GM19240 (cell line): Measurements from ENCODE around the gene TEX13B.
"Not testable (repeated sequence)": the region's sequence is repeated elsewhere in the genome, so short reads cannot be mapped to it uniquely, and the experiment has no call there.

Experiments
- DNase-seq: peaks from one replicate; pipeline ENCODE4 v3.0.0; 2011; ENCODE audit warnings: low spot score; ENCODE audit not compliant: insufficient read length

The TEX13B gene, protein sequence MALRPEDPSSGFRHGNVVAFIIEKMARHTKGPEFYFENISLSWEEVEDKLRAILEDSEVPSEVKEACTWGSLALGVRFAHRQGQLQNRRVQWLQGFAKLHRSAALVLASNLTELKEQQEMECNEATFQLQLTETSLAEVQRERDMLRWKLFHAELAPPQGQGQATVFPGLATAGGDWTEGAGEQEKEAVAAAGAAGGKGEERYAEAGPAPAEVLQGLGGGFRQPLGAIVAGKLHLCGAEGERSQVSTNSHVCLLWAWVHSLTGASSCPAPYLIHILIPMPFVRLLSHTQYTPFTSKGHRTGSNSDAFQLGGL

DNA sequence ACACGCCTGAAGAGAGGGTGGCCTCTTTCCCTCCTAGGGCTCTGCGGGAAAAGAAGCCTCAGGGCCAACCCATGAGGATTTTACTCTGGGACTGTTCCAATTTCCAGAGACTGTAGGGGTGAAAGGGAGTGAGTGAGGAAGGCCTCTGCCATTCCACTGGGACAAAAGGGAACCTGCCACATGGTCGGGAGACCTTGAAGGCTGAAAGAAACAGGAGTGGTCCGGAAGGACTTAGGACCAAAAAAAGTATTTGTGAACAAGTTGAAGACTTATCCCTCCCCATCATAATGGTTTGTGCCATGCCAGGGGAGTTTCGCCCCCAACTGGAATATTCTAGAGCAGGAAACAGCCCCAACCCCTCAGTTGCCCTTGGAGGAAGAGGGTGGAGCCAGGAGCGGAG lies at the start of gene TEX13B:
TEX13B (minus strand) TSS at position 15 of the 400 bp plus-strand sequence. CDS start 243 bp downstream, outside the sequence.
- no peak for DNase-seq

DNA sequence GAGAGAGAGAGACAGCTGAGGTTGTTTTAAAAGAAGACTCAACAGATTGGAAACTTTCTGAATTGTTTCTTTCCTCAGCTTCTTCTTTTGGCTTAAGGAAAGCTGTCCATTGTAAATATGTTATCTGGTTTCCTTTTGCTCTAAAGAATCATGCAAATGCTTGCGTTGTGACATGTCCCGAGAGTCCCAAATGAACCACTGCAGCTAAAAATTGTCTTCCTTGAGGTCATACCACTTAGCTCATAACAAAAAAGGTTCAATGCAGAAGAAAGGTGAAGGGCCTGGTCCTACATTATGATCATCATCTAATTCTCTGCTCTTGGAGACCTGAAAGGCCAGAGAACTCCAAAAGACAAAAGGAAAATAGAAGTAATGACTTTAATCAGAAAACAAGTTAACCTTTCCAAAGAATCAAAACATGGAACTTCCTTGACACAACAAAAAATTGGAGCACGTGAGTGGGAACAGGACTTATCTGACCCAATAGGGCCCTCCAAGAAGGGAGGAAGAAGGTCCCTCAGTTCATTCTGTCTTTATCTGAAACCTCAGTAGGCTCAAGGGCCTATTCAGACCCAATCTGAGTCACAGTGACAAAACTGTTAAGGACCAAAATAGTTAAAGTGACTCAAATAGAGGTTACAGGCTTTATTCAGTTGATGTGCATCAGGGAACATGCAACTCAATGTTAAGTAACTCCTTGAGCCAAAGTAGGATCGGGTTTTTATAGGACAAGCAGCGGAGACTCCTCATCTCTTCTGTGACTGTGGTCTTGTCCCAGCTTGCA lies 48.0 kb upstream of the TEX13B start:
- DNase-seq, result no peak

DNA sequence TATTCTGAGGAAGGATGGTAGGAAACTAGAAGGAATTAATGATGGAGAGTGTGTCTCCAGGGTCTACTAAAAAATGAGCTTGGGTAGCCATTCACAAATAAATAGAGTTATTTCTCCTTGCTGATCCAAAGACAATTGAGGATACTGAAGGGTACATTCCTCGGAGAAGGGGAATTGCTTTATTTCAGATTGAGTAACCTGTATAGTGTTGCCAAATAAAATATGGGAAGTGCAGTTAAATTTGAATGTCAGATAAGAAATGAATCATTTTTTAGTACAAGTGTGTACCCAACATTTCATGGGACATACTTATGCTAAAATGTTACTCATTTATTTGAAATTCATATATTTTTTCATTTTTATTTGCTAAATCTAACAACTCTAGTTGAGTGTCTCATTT lies 46.7 kb upstream of the TEX13B start:
- DNase-seq, result no peak

DNA sequence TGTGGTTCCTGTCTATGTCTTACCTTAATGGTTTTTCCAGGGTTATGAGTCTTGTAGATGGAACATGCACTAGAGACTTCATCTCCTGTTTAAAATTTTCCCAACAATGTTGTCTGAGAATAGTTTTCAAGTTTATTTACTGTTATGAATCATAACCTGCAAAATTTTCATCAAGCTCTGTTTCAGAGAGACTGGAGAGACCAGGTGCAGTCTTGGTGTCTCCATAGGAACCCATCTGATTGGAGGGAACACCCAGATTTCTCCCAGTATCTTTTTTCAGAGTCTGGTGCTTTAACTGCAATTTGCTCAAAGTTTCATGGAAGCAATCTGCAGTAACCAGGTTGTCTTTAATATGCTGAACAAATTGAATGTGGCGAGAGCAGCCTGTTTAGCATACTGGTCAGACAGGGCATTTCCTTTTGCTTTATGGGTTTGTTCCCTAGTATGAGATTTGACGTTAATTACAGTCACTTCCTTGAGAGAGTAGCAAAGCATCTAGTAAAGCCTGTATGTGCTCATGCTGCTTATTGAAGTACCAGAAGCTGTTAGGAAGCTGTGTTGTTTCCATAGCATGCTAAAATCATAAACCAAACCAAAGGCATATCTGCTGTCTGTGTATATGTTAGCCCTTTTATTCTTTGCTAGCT lies 43.9 kb upstream of the TEX13B start:
- DNase-seq, result no peak

DNA sequence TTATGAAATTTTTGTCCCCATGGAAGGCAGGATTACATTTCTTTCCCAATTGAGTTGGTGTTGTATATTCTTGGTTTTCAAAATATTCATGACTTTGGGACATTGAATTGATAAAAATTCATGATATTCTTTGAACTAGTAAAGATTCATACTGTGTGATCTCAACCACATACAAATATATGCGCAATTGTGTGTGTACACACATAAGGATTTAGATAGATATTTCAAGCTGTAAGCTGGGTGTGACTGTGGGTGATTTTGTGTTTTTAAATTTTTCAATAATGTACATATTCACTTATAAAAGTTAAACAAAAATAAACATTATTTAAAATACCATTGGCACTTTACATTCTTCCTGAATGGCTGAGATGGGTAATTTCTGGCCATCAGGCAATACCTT lies 43.2 kb upstream of the TEX13B start:
- DNase-seq, result no peak

DNA sequence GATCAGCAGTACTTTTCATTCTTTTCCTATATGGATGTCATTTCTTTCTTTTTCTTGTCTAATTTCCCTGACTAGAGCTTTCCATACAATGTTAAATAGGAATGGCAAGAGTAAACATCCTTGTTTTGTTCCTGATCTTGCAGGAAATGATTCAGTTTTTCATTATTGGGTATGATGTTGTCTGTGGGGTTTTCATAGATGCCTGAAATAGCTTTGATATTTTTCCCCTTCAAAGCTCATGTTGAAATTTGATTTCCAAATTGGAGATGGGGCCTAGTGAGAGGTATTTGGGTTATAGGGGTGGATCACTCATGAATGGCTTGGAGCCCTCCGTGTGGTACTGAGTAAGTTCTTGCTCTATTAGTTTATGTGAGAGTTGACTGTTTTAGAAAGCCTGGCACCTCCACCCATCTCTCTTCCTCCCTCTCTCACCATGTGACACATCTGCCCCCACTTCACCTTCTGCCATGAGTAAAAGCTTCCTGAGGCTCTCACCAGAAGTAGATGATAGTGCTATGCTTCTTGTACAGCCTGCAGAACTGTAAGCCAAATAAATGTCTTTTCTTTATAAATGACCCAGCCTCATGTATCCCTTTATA lies 40.4 kb upstream of the TEX13B start:
- no peak for DNase-seq

DNA sequence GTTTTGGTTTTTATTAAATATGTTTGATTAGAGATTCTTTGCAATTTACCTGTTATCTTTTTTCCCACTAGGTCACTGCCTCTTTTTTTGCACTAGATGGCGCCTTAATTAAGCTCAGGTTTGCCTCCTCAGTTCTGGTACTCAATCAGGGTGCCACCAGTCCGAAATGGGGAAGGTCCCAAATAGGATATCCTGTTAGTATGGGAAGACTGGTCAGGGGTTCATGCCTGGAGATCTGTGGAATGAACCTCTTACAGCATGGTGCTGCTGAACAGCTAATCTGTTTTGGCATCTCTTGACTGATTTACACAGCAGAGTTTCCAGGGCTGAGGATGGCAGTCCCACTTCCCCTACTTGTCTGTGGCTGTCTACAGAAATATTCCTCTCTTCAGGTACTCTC lies 38.5 kb upstream of the TEX13B start:
- no peak for DNase-seq

DNA sequence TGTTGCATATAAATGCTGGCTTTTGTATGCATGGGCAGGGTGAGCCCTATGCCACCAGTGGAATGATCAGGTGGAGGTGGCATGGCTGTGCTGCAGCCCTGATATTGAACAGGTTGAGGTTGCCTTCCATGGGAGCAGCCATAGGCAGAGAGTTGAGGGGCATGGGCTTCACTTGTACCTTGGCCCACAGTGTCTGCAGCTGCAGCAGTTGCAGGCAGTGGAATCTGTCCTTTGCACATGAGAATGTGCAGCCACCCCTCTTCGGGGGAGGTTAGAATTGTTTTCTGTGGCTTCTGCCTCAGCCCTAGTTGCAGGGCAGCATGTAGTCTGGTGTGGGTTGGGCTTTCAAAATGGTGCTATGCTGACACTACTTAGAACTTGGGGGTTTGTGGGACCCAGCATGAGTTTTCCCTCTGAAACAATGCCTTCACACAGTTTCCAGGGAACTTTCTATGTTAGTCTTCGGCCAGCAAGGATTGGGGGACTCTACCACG lies 37.3 kb upstream of the TEX13B start:
- no peak for DNase-seq

DNA sequence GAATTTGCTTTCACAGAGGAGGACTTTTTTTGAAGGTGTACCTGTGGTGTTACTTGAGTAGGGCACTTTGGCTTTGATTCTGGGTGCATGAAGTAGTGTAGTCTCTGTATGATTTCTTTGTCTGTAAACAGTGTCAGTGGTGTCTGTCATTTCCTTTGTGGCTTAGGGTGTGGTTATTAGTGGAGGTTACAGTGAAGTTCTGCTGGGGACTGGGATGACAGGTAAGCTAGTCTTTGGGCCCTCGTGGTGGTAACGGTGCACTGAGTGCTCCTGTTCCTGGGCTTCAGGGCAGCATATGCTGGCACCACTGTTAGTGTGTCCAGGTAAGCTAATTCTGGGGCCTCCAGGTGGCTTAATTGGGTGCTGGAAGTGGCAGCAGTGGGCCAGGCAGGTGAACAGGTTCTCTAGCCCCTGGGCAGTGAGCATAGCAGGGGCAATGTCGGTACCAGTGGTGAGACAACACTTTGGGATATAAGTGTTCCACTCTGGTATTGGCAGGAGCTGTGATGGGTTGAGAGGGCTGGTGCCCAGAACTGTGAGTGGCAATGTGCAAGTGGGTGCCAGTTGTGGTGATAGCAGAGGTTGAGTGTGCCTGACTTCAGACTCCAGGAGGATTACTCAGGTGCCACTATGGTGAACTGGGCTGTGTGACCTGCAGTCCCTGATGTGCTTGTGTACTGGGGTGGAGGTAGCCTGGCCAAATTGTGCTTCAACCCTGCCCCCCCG lies 36.6 kb upstream of the TEX13B start:
- no peak for DNase-seq

DNA sequence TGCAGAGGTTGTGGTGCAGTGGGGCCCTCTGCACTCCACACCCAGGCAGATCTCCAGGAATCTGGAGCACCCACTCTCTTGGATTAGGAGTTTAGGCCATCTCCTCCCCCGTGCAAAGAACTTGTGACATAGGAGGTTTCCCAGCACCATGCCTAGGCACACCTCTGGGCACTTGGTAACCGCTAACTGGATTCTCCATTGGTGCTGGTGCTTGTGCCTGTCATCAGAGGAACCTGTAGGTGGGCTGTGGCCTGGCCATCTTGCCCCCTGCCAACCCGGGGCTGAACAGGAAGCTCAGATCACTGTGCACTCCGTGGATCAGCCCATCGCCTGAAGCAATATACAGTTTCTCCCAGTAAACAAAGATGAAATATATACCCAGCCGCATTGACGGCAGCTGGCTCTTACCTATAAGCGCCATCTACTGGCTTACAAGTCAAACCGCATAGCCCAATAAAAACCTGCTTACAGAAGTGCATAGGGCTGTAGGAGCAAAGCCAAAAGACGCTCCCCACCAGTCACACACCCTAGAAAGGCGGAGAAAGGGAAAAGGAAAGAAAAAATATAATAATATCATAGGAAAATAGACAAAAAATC lies 19.1 kb upstream of the TEX13B start:
- DNase-seq, result peak; percentile 17

DNA sequence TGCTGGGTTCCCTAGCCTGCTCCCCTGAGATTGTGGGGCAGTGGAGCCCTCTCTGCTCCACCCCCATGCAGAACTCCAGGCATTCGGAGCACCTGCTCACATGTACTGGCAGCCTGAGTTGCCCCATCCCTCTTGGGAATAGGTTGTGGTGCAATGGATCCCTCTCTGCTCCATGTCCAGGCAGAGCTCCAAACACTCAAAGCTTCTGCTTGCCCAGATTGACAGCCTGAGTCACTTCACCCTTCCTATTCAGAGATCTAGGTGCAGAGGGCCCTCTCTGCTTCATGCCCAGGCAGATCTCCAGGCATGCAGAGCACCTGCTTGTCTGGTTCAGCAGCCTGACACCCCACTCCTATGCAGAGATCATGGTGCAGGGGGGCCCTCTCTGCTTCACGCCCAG lies 18.6 kb upstream of the TEX13B start:
- no peak for DNase-seq

DNA sequence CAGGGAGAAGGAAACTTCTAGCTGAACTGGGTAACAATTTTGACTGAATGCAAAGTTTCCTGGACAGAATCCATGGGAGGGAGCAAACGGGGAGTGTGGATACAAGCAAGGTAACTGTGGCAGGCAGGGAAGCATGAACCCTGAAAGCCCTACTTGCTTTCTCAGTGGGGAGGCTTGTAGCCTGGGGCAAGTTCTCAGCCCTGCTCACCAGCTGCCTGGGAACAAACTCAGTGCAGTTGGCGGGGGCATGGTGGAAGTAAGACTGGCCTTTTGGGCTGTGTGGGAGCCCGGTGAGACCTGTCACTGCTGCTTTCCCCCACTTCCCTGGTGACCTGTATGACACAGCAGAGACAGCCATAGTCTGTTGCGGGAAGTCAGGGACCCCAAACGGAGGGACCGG lies 14.0 kb upstream of the TEX13B start:
- no peak for DNase-seq

DNA sequence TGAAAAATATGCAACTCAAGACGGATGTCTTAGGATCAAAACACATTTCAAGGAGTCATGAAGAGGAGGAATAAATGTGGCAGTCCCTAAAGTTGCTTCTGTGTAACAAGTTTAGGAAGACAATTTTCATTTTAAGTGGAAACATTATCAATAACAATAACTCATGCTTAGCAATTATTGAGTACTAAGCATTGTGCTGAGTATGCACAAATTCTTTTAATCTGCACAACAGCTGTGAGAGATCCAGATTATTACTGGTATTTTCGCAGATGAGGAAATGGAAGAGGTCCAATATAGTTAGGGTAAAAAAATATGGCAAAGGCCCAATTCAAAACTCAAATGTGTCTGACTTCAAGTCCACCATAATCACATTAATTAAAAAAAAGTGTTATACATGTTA lies 2.9 kb upstream of the TEX13B start:
- DNase-seq, result no peak

DNA sequence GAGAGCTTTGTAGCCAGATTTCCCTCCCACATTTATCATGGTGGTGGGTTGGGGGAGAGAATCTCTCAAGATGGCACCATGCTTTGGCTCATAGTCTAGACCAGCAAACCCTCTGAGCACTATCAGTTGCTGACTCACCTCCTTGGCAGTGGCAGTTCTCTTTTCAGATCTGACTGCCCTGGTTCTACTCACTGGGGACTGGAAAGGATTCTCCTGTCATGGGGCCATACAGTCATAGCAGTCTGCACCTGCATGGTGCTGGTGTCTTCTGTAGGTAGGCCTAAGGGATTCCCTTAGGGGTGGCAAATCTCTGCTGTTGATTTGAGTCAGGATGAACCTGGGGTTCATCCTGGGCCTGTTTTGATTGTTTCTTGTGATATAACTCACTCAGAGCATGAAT lies 2.6 kb downstream of the TEX13B start:
- DNase-seq, result no peak

DNA sequence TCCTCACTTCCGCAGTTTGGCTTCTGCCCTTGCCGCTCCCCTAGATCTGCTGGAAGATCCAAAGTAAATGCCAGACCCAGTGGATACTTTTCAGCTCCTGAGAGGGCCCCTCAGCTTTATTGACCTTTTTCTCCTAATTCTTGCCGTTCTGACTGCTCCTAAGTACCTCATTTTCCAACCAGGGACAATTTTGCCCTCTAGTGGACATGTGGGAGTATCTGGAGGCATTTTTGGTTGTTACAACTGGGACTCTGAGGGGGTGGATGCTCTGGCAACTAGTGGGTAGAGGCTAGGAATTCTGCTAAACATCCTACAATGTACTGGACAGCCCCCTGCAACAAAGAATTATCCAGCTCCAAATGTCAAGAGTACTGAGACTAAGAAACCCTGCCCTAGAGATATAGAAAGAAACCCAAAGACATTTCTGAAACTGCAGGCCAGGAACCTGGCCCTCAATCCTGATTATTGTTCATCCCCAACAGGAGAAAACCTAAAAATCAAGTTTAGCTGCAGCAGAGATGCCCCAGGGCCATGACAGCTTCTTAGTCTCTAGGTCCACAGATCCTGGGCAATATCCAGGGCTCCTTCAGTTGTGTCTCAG lies 3.4 kb downstream of the TEX13B start:
- no peak for DNase-seq

DNA sequence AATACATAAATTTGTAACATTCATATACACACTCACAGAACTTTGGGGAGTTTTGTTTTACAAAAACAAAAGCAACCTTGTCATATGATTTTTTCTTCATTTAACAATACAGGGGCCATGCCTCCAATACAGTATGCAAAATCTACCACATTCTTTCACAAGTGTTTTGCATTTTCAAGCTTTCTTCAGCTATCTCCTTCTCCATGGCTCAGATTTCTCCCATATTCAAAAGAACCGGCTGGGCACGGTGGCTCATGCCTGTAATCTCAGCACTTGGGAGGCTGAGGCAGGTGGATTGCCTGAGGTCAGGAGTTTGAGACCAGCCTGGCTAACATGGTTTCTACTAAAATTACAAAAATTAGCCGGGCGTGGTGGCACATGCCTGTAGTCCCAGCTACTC lies 4.1 kb downstream of the TEX13B start:
- no peak for DNase-seq

DNA sequence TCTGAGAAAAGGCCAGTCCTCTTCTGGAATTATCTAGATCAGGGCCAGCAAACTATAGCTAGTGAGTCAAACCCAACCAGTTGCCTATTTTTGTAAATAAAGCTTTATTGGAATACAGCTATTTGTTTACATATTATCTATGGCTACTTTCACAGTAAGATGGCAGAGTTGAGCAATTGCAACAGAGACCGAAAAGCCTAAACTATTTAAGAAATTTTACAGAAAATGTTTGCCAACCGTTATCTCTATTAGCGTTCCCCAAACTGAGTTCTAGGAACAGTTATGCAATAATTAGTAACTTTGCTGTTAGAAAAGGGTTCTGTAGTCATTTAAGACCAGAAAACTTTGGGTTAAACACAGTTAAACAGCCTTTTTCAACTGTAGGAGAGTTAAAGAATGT lies 10.5 kb downstream of the TEX13B start:
- DNase-seq, result no peak

DNA sequence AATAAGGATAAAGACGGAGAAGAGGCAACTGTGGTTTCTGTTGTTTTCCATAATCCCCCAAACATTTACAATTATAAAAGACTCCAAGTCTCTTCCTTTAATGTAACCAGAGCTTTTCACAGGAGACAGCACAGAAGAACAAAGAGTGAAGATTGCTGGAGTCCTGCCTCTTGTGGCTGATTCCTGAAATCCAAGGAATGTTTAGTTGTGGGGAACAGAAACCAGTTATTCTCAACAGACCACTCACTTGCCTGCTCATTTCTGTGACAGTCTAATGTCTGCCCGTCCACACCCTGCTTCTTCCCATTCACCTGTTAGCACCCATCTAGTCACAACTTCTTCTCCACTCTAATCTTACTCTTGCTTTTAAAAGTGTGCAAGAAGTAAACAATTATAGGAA lies 12.1 kb downstream of the TEX13B start:
- DNase-seq, result no peak

DNA sequence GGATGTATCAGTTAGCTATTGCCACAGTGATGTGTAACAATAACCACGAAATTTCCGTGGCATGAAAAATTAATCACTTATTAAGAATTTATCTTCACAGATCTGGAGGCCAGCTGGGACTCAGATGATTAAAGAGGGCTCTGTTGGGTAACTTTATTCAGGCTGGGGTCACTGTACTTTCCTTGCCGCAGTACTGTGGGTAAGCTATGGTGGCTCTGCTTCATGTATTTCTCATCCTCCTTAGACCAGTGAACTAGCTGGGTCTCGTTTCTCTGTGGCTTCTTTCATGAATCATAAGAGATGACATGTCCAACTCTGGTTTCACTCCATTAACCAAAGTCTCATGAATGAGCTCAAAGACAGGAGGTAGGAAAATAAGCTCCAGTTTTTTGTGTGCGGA lies 13.5 kb downstream of the TEX13B start:
- no peak for DNase-seq

DNA sequence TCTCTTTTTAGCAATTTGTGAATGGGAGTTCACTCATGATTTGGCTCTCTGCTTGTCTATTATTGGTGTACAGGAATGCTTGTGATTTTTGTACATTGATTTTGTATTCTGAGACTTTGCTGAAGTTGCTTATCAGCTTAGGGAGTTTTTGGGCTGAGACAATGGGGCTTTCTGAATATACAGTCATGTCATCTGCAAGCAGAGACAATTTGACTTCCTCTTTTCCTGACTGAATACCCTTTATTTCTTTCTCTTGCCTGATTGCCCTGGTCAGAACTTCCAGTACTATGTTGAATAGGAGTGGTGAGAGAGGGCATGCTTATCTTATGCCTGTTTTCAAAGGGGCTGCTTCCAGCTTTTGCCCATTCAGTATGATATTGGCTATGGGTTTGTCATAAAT lies 26.8 kb downstream of the TEX13B start:
- not testable (repeated sequence) for DNase-seq
